MCF 10A (cell line): Measurements from ENCODE around the gene JSRP1. TPM values are rescaled to one million over a fixed set of nuclear protein-coding genes. Genes with fewer than 3 reads are reported as not detected.

Source experiments
- BruUV-seq: library from RNA; stranded (reverse); fragments of 400-500 nt; replicated peaks from 2 replicates; lab custom pipeline; 2021; lab: Mats Ljungman, UMichigan
- CTCF ChIA-PET: fragments of 300-600 bp; sonication (Branson Sonifier 250); formaldehyde crosslinking; extraction: SDS; loops from one replicate; lab custom pipeline; 2021; ENCODE audit warnings: antibody characterized with exemption, inconsistent platforms; lab: Yijun Ruan, JAX
- POLR2A ChIA-PET: fragments of 300-600, 350-650 bp; sonication (Branson Sonifier 250); formaldehyde crosslinking; extraction: SDS; loops from one replicate; lab custom pipeline; 2020; ENCODE audit warnings: antibody characterized with exemption, inconsistent platforms; lab: Yijun Ruan, JAX
- DNase-seq: peaks from one replicate; pipeline ENCODE4 v3.0.0-alpha.2; 2018; ENCODE audit not compliant: unreplicated experiment
- H3K27ac Mint-ChIP-seq: one replicate; pipeline ENCODE4 v1.8.0; 2022; ENCODE audit warnings: mild to moderate bottlenecking, low read depth, mixed read lengths; ENCODE audit not compliant: unreplicated experiment
- H3K27me3 Mint-ChIP-seq: one replicate; pipeline ENCODE4 v1.8.0; 2022; ENCODE audit warnings: mixed read lengths; ENCODE audit not compliant: insufficient read depth, unreplicated experiment
- H3K36me3 Mint-ChIP-seq: one replicate; pipeline ENCODE4 v1.8.0; 2022; ENCODE audit warnings: mild to moderate bottlenecking, moderate library complexity, mixed read lengths; ENCODE audit not compliant: insufficient read depth, unreplicated experiment
- H3K4me1 Mint-ChIP-seq: one replicate; pipeline ENCODE4 v1.8.0; 2022; ENCODE audit warnings: mixed read lengths; ENCODE audit not compliant: insufficient read depth, unreplicated experiment
- H3K4me3 Mint-ChIP-seq: one replicate; pipeline ENCODE4 v1.8.0; 2022; ENCODE audit warnings: mild to moderate bottlenecking, moderate library complexity, mixed read lengths; ENCODE audit not compliant: unreplicated experiment
- H3K9me3 Mint-ChIP-seq: one replicate; pipeline ENCODE4 v1.8.0; 2022; ENCODE audit warnings: mixed read lengths; ENCODE audit not compliant: unreplicated experiment
- CTCF ChIP-seq: fragments of 200-600 bp; IDR thresholded peaks from one replicate; pipeline ENCODE4 v1.8.0; 2022; ENCODE audit warnings: antibody characterized with exemption, mild to moderate bottlenecking; ENCODE audit not compliant: unreplicated experiment
- intact Hi-C: fragments of 100-400 bp; cut with micrococcal nuclease; formaldehyde crosslinking; loops from 2 replicates; pipeline ENCODE4 v1.14.1; 2022
- total RNA-seq: library from RNA; stranded (reverse); gene quantifications from 2 replicates; pipeline ENCODE4 v1.2.3, GENCODE V29; 2022

Gene JSRP1
- total RNA-seq, 1 experiment from 2014 or later, result 0.37 TPM

- DNase-seq, result no peak
- no TSS peak for BruUV-seq
- Mint-ChIP-seq H3K36me3 (peaks cover 51% of the 10 kb centered on the region), H3K27me3 (no peaks in the 10 kb centered on the region), H3K27ac (no peak overlapping the region), H3K4me3 (no peak overlapping the region), H3K9me3 (no peaks in the 10 kb centered on the region), H3K4me1 (peaks cover 4% of the 10 kb centered on the region)
- POLR2A ChIA-PET, result interaction anchor here (2.0 kb wide), 1 partner anchor 9 kb away, joined by 6 read pairs; the partner anchor contains the start of gene PLEKHJ1
- intact Hi-C loops, result no loop called here
- CTCF ChIA-PET, result interaction anchor here (0.5 kb wide), 1 partner anchor 1295 kb away, joined by 3 read pairs; no protein-coding TSS in a partner anchor
- TF ChIP-seq CTCF, result no peak
Measured at GRCh38 chr19:2226051-2226839, 30.0 kb downstream of the JSRP1 start.

GRCh38 chr19:2225415-2226050, 30.7 kb downstream of the JSRP1 start:
- Mint-ChIP-seq H3K27me3 (no peaks in the 10 kb centered on the region), H3K36me3 (peaks cover 53% of the 10 kb centered on the region), H3K4me3 (no peak overlapping the region), H3K27ac (no peak overlapping the region), H3K9me3 (no peaks in the 10 kb centered on the region), H3K4me1 (peaks cover 4% of the 10 kb centered on the region)
- POLR2A ChIA-PET, result interaction anchor here (2.0 kb wide), 1 partner anchor 10 kb away, joined by 6 read pairs; the partner anchor contains the start of gene PLEKHJ1
- no TSS peak for BruUV-seq
- intact Hi-C loops, result no loop called here
- DNase-seq, result no peak
- no peak for TF ChIP-seq CTCF
- CTCF ChIA-PET, result interaction anchor here (0.5 kb wide), 1 partner anchor 1296 kb away, joined by 3 read pairs; no protein-coding TSS in a partner anchor

- intact Hi-C loops, result no loop called here
- CTCF ChIA-PET, result no interaction called here
- Mint-ChIP-seq H3K27ac (no peak overlapping the region), H3K4me1 (peaks cover 4% of the 10 kb centered on the region), H3K27me3 (no peaks in the 10 kb centered on the region), H3K4me3 (no peak overlapping the region), H3K9me3 (no peaks in the 10 kb centered on the region), H3K36me3 (peaks cover 60% of the 10 kb centered on the region)
- DNase-seq, result no peak
- POLR2A ChIA-PET, result interaction anchor here (2.0 kb wide), 1 partner anchor 11 kb away, joined by 6 read pairs; the partner anchor contains the start of gene PLEKHJ1
- no peak for TF ChIP-seq CTCF
- BruUV-seq, result no TSS peak
Measured at GRCh38 chr19:2224754-2225349, 31.4 kb downstream of the JSRP1 start.

- intact Hi-C loops, result no loop called here
- TF ChIP-seq CTCF, result no peak
- BruUV-seq, result no TSS peak
- CTCF ChIA-PET, result no interaction called here
- no peak overlapping the region for H3K27ac Mint-ChIP-seq
- H3K4me3 Mint-ChIP-seq, result no peak overlapping the region
- peaks cover 61% of the 10 kb centered on the region for H3K36me3 Mint-ChIP-seq
- no peaks in the 10 kb centered on the region for H3K9me3 Mint-ChIP-seq
- DNase-seq, result no peak
- peaks cover 3% of the 10 kb centered on the region for H3K4me1 Mint-ChIP-seq
- no peaks in the 10 kb centered on the region for H3K27me3 Mint-ChIP-seq
- POLR2A ChIA-PET, result no interaction called here
Measured at GRCh38 chr19:2223959-2224358, 32.3 kb downstream of the JSRP1 start.
